K562 (cell line): ENCODE measurements around the gene KIF14. TPM values are rescaled to one million over a fixed set of nuclear protein-coding genes. Genes with fewer than 3 reads are reported as not detected.

Source experiments
- CBX5 ChIP-seq: IDR thresholded peaks from 2 replicates; pipeline ENCODE4 v1.6.1; 2014; ENCODE audit warnings: low read depth, borderline replicate concordance
- CEBPG ChIP-seq, 3 experiments: fragments of 200-800 bp in 1 of 3; sonication (Bioruptor generic) in 1 of 3; sonication (generic) in 1 of 3; formaldehyde crosslinking in 1 of 3; IDR thresholded peaks in 2 of 3; conservative IDR thresholded peaks in 1 of 3; 2 replicates each; pipeline versions ENCODE4 v1.6.1 to v1.8.0; 2016 to 2022; ENCODE audit warnings: missing compliant biosample characterization in 2 of 3, missing genetic modification characterization in 2 of 3, mild to moderate bottlenecking in 1 of 3, missing genetic modification reagents in 1 of 3
- E2F1 ChIP-seq: sonication (generic); formaldehyde crosslinking; IDR thresholded peaks from 2 replicates; pipeline ENCODE4 v1.8.1; 2023; ENCODE audit warnings: mild to moderate bottlenecking, missing genetic modification reagents, moderate library complexity
- GTF2A2 ChIP-seq: IDR thresholded peaks from 2 replicates; pipeline ENCODE4 v1.6.1; 2016; ENCODE audit warnings: mild to moderate bottlenecking, missing genetic modification characterization, missing compliant biosample characterization
- HNRNPK ChIP-seq: fragments of 200-400 bp; formaldehyde crosslinking; IDR thresholded peaks from one replicate; pipeline ENCODE4 v1.6.1; 2018; ENCODE audit warnings: mild to moderate bottlenecking, low read depth, low read length; ENCODE audit not compliant: poor library complexity, severe bottlenecking
- JUN ChIP-seq, 2 experiments: sonication (generic) in 1 of 2; formaldehyde crosslinking in 1 of 2; IDR thresholded peaks; 2 replicates each; pipeline versions ENCODE4 v1.6.1 to v1.8.0; 2012 to 2022; ENCODE audit warnings: borderline replicate concordance in 2 of 2, mild to moderate bottlenecking in 2 of 2, improper control_type of control experiment in 1 of 2, low read depth in 1 of 2, low read length in 1 of 2, missing genetic modification reagents in 1 of 2
- KLF13 ChIP-seq: fragments of 450-650 bp; IDR thresholded peaks from 2 replicates; pipeline ENCODE4 v1.6.1; 2016; ENCODE audit warnings: missing genetic modification characterization, low read depth, mild to moderate bottlenecking, missing compliant biosample characterization, moderate library complexity, borderline replicate concordance
- LARP7 ChIP-seq: fragments of 450-650 bp; IDR thresholded peaks from 2 replicates; pipeline ENCODE4 v1.6.1; 2016
- MAX ChIP-seq: sonication (generic); formaldehyde crosslinking; IDR thresholded peaks from 2 replicates; pipeline ENCODE4 v1.9.0; 2022; ENCODE audit warnings: mild to moderate bottlenecking, missing genetic modification reagents
- MTA2 ChIP-seq: fragments of 450-650 bp; IDR thresholded peaks from 2 replicates; pipeline ENCODE4 v1.6.1; 2016; ENCODE audit warnings: low read depth
- NBN ChIP-seq: fragments of 450-650 bp; IDR thresholded peaks from 2 replicates; pipeline ENCODE4 v1.6.1; 2016; ENCODE audit warnings: low read depth, mild to moderate bottlenecking
- NR3C1 ChIP-seq: sonication (generic); formaldehyde crosslinking; IDR thresholded peaks from 2 replicates; pipeline ENCODE4 v1.8.1; 2022; ENCODE audit warnings: missing genetic modification reagents
- NR4A1 ChIP-seq, 2 experiments: fragments of 250-450 bp in 1 of 2; fragments of 450-650 bp in 1 of 2; sonication (Bioruptor Pico) in 1 of 2; IDR thresholded peaks; 2 replicates each; pipeline versions ENCODE4 v1.4.0 to v1.6.1; 2016 to 2020; ENCODE audit warnings: mild to moderate bottlenecking in 2 of 2, missing compliant biosample characterization in 1 of 2, missing genetic modification characterization in 1 of 2, moderate library complexity in 1 of 2
- RBM22 ChIP-seq: fragments of 200-400 bp; formaldehyde crosslinking; IDR thresholded peaks from 2 replicates; pipeline ENCODE4 v1.6.1; 2018; ENCODE audit warnings: low read length, low read depth; ENCODE audit not compliant: poor library complexity, severe bottlenecking
- RCOR1 ChIP-seq, 2 experiments: IDR thresholded peaks; 2 replicates each; pipeline ENCODE4 v1.6.1; 2012; ENCODE audit warnings: low read depth in 2 of 2, low read length in 2 of 2, borderline replicate concordance in 1 of 2, improper control_type of control experiment in 1 of 2
- SAP30 ChIP-seq: fragments of 200-600 bp; sonication (generic); IDR thresholded peaks from 2 replicates; pipeline ENCODE4 v1.6.1; 2012; ENCODE audit warnings: borderline replicate concordance, low read depth, mild to moderate bottlenecking, moderate library complexity, low read length, control low read depth, inconsistent platforms; ENCODE audit not compliant: insufficient read depth, poor library complexity, severe bottlenecking
- SMARCA5 ChIP-seq: fragments of 450-650 bp; IDR thresholded peaks from 2 replicates; pipeline ENCODE4 v1.6.1; 2016
- TAF9B ChIP-seq: fragments of 450-650 bp; IDR thresholded peaks from 2 replicates; pipeline ENCODE4 v1.6.1; 2018; ENCODE audit warnings: mild to moderate bottlenecking; ENCODE audit not compliant: partially characterized antibody
- THRA ChIP-seq: fragments of 450-650 bp; IDR thresholded peaks from 2 replicates; pipeline ENCODE4 v1.6.1; 2017; ENCODE audit warnings: mild to moderate bottlenecking, moderate library complexity
- TRIM28 ChIP-seq: fragments of 450-650 bp; IDR thresholded peaks from 2 replicates; pipeline ENCODE4 v1.6.1; 2017
- ZNF124 ChIP-seq: sonication (generic); formaldehyde crosslinking; IDR thresholded peaks from 2 replicates; pipeline ENCODE4 v1.8.1; 2022; ENCODE audit warnings: missing genetic modification reagents
- ZNF280B ChIP-seq: fragments of 250-450 bp; sonication (Bioruptor Pico); IDR thresholded peaks from 2 replicates; pipeline ENCODE4 v1.5.1; 2021; ENCODE audit warnings: mild to moderate bottlenecking
- polyA plus RNA-seq, 8 experiments: library from polyadenylated mRNA; depleted of rRNA in 4 of 8; stranded (reverse) in 5 of 8; unstranded in 3 of 8; fragments of >200 nt; fragmentation: Nextera tagmentation in 2 of 8; fragmentation: Illumina TruSeq in 1 of 8; extraction: Ambion mirVana in 2 of 8; extraction: Trizol in 1 of 8; gene quantifications; 2 replicates each; pipeline versions ENCODE4 v1.2.1 to v1.2.3, GENCODE V29; 2011 to 2014; ENCODE audit warnings: inconsistent platforms in 1 of 8, missing spikeins in 1 of 8
- total RNA-seq, 7 experiments: library from RNA; depleted of rRNA in 6 of 7; stranded (reverse); fragments of >200 nt in 6 of 7; fragmentation: Illumina TruSeq in 2 of 7; extraction: Trizol in 2 of 7; gene quantifications; 2 replicates each; pipeline versions ENCODE4 v1.2.1 to v1.2.3, GENCODE V29; 2011 to 2021; ENCODE audit warnings: low replicate concordance in 1 of 7

Gene KIF14
- total and polyA plus RNA-seq, 9 of the 15 experiments (the other 6 are each of a cell fraction or from before 2014, with no cell fraction given), result 11.5 to 47.4 (median 29.0) TPM

- TF ChIP-seq E2F1 (CRISPR knock-in tag) (no peak), ZNF280B (CRISPR knock-in tag) (no peak), RBM22 (no peak), NBN (no peak), TRIM28 (no peak), JUN (IDR thresholded peaks at IDR 0.05; ENCODE audit: borderline replicate concordance, low read depth, low read length) (0 out of 2 replicates have a peak, but pooled peaks have one; percentile 13), JUN (CRISPR knock-in tag; IDR thresholded peaks at IDR 0.05; ENCODE audit: borderline replicate concordance) (no peak), TAF9B (peak; percentile 48), CEBPG (CRISPR knock-in tag; IDR thresholded peaks at IDR 0.05) (no peak), CEBPG (tag; conservative IDR thresholded peaks at IDR 0.05 in 1 of 2, IDR thresholded peaks at IDR 0.05 in 1 of 2) (no peak), KLF13 (no peak), THRA (peak; percentile 37; the same call in 1 of the 2 replicates), LARP7 (no peak), ZNF124 (CRISPR knock-in tag) (no peak), HNRNPK (no peak), MAX (CRISPR knock-in tag) (no peak), GTF2A2 (tag) (no peak), MTA2 (no peak), NR3C1 (CRISPR knock-in tag) (no peak), SAP30 (no peak), SMARCA5 (no peak), NR4A1 (CRISPR knock-in tag; IDR thresholded peaks at IDR 0.05) (no peak), NR4A1 (tag; IDR thresholded peaks at IDR 0.05) (0 out of 2 replicates have a peak, but pooled peaks have one; percentile 10), RCOR1 (IDR thresholded peaks at IDR 0.05; ENCODE audit: borderline replicate concordance in 1 of 2, low read depth in 2 of 2, low read length in 2 of 2) (no peak), CBX5 (no peak)
These were observed 20.4 kb upstream of the KIF14 start (continued) for GRCh38 chr1:200640963-200641401.
